ENCODE data around the gene ETFB. TPM values are rescaled to one million over a fixed set of nuclear protein-coding genes. Genes with fewer than 3 reads are reported as not detected.

Gene ETFB
- total and polyA plus RNA-seq, 9 of the 15 experiments (the other 6 are each of a cell fraction or from before 2014, with no cell fraction given) = 18.1 to 143 (median 96.1) TPM

DNA sequence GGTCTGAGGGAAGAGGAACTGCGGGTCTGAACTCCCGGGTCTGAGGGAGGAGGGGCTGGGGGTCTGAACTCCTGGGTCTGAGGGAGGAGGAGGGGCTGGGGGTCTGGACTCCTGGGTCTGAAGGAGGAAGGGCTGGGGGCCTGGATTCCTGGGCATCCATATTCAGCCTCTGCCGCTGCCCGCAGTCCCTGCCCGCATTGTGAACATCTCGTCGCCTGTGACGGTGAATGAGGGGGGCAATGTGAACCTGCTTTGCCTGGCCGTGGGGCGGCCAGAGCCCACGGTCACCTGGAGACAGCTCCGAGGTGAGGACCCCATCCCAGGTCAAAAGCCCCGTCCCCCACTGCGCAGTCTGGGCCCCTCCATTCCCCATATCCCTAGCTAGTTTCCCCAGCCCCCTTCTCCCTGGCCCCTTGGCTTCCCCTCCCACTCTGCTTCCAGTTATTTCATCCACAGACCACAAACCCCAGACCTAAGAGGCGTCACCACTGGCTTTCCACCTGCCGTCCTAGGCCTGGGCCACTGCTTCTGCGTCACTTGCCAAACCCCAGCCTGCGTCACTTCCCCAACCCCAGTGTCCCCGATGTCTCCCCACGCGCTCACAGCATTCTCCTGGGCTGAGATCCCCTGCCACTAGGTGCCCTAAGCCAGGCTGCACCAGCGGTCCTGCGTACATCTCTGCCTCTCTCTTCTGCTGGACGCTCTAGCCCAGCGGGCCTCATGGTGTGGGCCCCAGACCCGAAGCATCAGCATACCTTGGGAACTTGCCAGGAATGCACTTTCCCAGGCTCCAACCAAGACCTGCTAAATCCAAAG, 40.8 kb downstream of the ETFB start (continued):
- TF ChIP-seq ZNF24 (IDR thresholded peaks at IDR 0.05) = no peak
- no peak for TF ChIP-seq GABPB1 (CRISPR knock-in tag; IDR thresholded peaks at IDR 0.05)
- TF ChIP-seq POLR2G (IDR thresholded peaks at IDR 0.05; ENCODE audit: low read depth, low read length) = 0 out of 2 replicates have a peak, but pooled peaks have one; percentile 7
- TF ChIP-seq HOXB6 (CRISPR knock-in tag; IDR thresholded peaks at IDR 0.05; ENCODE audit: borderline replicate concordance) = no peak
- TF ChIP-seq CREM (IDR thresholded peaks at IDR 0.05; ENCODE audit: low read depth) = peak; percentile 52; the same call in 1 of the 2 replicates
- no peak for TF ChIP-seq PHF20 (IDR thresholded peaks at IDR 0.05; ENCODE audit: partially characterized antibody)
- TF ChIP-seq, protein P1, sequence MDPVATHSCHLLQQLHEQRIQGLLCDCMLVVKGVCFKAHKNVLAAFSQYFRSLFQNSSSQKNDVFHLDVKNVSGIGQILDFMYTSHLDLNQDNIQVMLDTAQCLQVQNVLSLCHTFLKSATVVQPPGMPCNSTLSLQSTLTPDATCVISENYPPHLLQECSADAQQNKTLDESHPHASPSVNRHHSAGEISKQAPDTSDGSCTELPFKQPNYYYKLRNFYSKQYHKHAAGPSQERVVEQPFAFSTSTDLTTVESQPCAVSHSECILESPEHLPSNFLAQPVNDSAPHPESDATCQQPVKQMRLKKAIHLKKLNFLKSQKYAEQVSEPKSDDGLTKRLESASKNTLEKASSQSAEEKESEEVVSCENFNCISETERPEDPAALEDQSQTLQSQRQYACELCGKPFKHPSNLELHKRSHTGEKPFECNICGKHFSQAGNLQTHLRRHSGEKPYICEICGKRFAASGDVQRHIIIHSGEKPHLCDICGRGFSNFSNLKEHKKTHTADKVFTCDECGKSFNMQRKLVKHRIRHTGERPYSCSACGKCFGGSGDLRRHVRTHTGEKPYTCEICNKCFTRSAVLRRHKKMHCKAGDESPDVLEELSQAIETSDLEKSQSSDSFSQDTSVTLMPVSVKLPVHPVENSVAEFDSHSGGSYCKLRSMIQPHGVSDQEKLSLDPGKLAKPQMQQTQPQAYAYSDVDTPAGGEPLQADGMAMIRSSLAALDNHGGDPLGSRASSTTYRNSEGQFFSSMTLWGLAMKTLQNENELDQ (CRISPR knock-in tag; IDR thresholded peaks at IDR 0.05; ENCODE audit: borderline replicate concordance) = no peak
- TF ChIP-seq ZNF583 (CRISPR knock-in tag; IDR thresholded peaks at IDR 0.05) = no peak

DNA sequence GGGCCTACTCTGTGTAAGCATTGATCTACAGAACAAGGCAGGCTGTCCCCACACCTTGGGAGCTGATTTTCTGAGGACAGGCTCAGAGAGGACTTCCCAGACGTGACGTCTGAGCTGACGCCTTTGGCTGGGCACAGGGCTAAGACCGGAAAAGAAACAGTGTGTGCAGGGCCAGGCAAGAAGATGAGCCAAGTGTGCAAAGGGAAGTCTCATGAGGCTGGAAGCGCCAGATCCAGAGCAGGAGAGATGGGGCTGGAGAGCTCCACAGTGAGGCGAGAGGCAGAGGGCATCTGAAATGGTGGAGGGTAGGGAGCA, 42.1 kb downstream of the ETFB start:
- in situ Hi-C loops (cut with MboI) = no loop called here
- no peak for TF ChIP-seq ZNF174 (CRISPR knock-in tag; IDR thresholded peaks at IDR 0.05)
- TF ChIP-seq HNRNPUL1 (IDR thresholded peaks at IDR 0.05; ENCODE audit: low read length) = no peak
- TF ChIP-seq RNF2 (IDR thresholded peaks at IDR 0.05) = no peak
- TF ChIP-seq, protein P2, sequence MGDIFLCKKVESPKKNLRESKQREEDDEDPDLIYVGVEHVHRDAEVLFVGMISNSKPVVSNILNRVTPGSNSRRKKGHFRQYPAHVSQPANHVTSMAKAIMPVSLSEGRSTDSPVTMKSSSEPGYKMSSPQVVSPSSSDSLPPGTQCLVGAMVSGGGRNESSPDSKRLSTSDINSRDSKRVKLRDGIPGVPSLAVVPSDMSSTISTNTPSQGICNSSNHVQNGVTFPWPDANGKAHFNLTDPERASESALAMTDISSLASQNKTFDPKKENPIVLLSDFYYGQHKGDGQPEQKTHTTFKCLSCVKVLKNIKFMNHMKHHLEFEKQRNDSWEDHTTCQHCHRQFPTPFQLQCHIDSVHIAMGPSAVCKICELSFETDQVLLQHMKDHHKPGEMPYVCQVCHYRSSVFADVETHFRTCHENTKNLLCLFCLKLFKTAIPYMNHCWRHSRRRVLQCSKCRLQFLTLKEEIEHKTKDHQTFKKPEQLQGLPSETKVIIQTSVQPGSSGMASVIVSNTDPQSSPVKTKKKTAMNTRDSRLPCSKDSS (IDR thresholded peaks at IDR 0.05; ENCODE audit: low read depth, partially characterized antibody) = no peak
- no peak for TF ChIP-seq ZNF24 (IDR thresholded peaks at IDR 0.05)
- TF ChIP-seq LCOR (CRISPR knock-in tag; IDR thresholded peaks at IDR 0.05) = no peak
- TF ChIP-seq ZNF785 (CRISPR knock-in tag; IDR thresholded peaks at IDR 0.05) = no peak
- TF ChIP-seq RCOR1 (IDR thresholded peaks at IDR 0.05; ENCODE audit: borderline replicate concordance in 1 of 2, low read depth in 2 of 2, low read length in 2 of 2) = no peak
- TF ChIP-seq, protein P3, sequence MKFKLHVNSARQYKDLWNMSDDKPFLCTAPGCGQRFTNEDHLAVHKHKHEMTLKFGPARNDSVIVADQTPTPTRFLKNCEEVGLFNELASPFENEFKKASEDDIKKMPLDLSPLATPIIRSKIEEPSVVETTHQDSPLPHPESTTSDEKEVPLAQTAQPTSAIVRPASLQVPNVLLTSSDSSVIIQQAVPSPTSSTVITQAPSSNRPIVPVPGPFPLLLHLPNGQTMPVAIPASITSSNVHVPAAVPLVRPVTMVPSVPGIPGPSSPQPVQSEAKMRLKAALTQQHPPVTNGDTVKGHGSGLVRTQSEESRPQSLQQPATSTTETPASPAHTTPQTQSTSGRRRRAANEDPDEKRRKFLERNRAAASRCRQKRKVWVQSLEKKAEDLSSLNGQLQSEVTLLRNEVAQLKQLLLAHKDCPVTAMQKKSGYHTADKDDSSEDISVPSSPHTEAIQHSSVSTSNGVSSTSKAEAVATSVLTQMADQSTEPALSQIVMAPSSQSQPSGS (CRISPR knock-in tag; IDR thresholded peaks at IDR 0.05) = no peak
- TF ChIP-seq KLF6 (CRISPR knock-in tag; IDR thresholded peaks at IDR 0.05; ENCODE audit: borderline replicate concordance) = no peak

More for the DNA sequence above, 42.1 kb downstream of the ETFB start:
- BruUV-seq (replicated peaks) = no TSS peak
- Histone ChIP-seq H3K4me1 (replicated peaks in 1 of 2; ENCODE audit: control insufficient read depth in 2 of 2, insufficient read depth in 2 of 2, low read length in 2 of 2) (peaks cover 4 to 40% of the 10 kb centered on the region in 2 experiments; a peak in 3 of 5 replicates), H3K36me3 (ENCODE audit: control insufficient read depth, insufficient read depth, low read length) (no peaks in the 10 kb centered on the region), H3K27me3 (ENCODE audit: control insufficient read depth in 2 of 2, insufficient read depth in 2 of 2, low read length in 2 of 2) (peaks cover 29 to 59% of the 10 kb centered on the region in 2 experiments), H3K9ac (ENCODE audit: insufficient read depth in 1 of 2, low read depth in 2 of 2, low read length in 2 of 2) (no peak overlapping the region), H3K9me1 (ENCODE audit: control insufficient read depth, insufficient read depth, low read length) (no peaks in the 10 kb centered on the region), H3K79me2 (ENCODE audit: control insufficient read depth, insufficient read depth, low read length) (no peaks in the 10 kb centered on the region), H3K27ac (ENCODE audit: extremely low read depth, low read depth, low read length) (no peak overlapping the region), H3K9me3 (replicated peaks; ENCODE audit: control insufficient read depth, insufficient read depth, low read depth, low read length) (no peaks in the 10 kb centered on the region; the same call in 1 of the 2 replicates), H3K4me2 (ENCODE audit: insufficient read depth, low read length) (no peak overlapping the region), H4K20me1 (replicated peaks; ENCODE audit: control insufficient read depth, insufficient read depth, low read length) (0 out of 2 replicates have a peak, but pooled peaks cover under 1% of the 10 kb centered on the region), H3K4me3 (no peak overlapping the region), H2AFZ (ENCODE audit: low read depth, low read length) (no peak overlapping the region)
- DNase-seq (ENCODE audit: extremely low read depth in 1 of 4, low spot score in 3 of 4) (no peak), FAIRE-seq (no peak), ATAC-seq (no peak)
- 8% methylated on average over 6 of the region's 6 CpGs for WGBS (ENCODE audit: insufficient coverage, low coverage, missing lambda C conversion rate)
- CTCF ChIA-PET (ENCODE audit: low intra/inter-chr PET ratio) = no interaction called here
- intact Hi-C loops (cut with micrococcal nuclease) = no loop called here
- POLR2A ChIA-PET = interaction anchor here (0.8 kb wide), 1 partner anchor 66 kb away, joined by 3 read pairs; the partner anchor contains the start of gene C19orf84

Measured in K562 (cell line).